B cell (primary cell): ENCODE results near the gene USP9X. TPM values are rescaled to one million over a fixed set of nuclear protein-coding genes. Genes with fewer than 3 reads are reported as not detected.

Source experiments
- ATAC-seq: fragments of 200-7000 bp; cut with Tn5 transposase; one replicate; pipeline ENCODE4 v1.10.0; 2021; ENCODE audit warnings: low read depth, mild to moderate bottlenecking, moderate number of reproducible peaks, moderate library complexity
- CTCF ChIA-PET: fragments of 350-600 bp; sonication (Branson Sonifier 250); formaldehyde crosslinking; loops from one replicate; lab custom pipeline; 2021; ENCODE audit warnings: antibody characterized with exemption, inconsistent platforms; lab: Charles Lee
- POLR2A ChIA-PET: fragments of 350-600 bp; sonication (Branson Sonifier 250); formaldehyde crosslinking; loops from one replicate; lab custom pipeline; 2021; ENCODE audit warnings: antibody characterized with exemption; lab: Charles Lee
- DNase-seq: peaks from one replicate; pipeline ENCODE4 v3.0.0; 2013
- H2AFZ ChIP-seq: 2 replicates; pipeline ENCODE4 v1.6.1; 2012; ENCODE audit warnings: mild to moderate bottlenecking, low read depth, low read length; ENCODE audit not compliant: insufficient read depth, poor library complexity, severe bottlenecking
- H3K27ac ChIP-seq, 2 donors: 1 replicate in 1 of 2; 2 replicates in 1 of 2; pipeline ENCODE4 v1.5.1; 2012 to 2013; ENCODE audit warnings: low read length in 2 of 2, mild to moderate bottlenecking in 2 of 2, moderate library complexity in 1 of 2
- H3K27me3 ChIP-seq, 4 experiments: fragments of 200-600 bp in 1 of 4; sonication (generic) in 1 of 4; replicated peaks in 1 of 4; 1 replicate in 2 of 4; 2 replicates in 2 of 4; pipeline versions ENCODE4 v1.6.1 to v1.7.0; 2013 to 2016; ENCODE audit warnings: low read length in 3 of 4, mild to moderate bottlenecking in 2 of 4, mixed read lengths in 1 of 4, moderate library complexity in 1 of 4; ENCODE audit not compliant: insufficient read depth in 4 of 4, control insufficient read depth in 3 of 4; ENCODE audit errors: control extremely low read depth in 1 of 4
- H3K36me3 ChIP-seq, 2 experiments: replicated peaks in 1 of 2; 1 replicate in 1 of 2; 2 replicates in 1 of 2; pipeline versions ENCODE4 v1.6.1 to v1.7.1; 2013; ENCODE audit warnings: low read length in 1 of 2; ENCODE audit not compliant: insufficient read depth in 2 of 2, control insufficient read depth in 1 of 2; ENCODE audit errors: control extremely low read depth in 1 of 2, extremely low read depth in 1 of 2
- H3K4me1 ChIP-seq, 2 donors: fragments of 200-600 bp in 1 of 2; sonication (generic) in 1 of 2; 1 replicate in 1 of 2; 2 replicates in 1 of 2; pipeline versions ENCODE4 v1.5.1 to v1.6.1; 2013 to 2017; ENCODE audit warnings: low read length in 2 of 2; ENCODE audit not compliant: control insufficient read depth in 2 of 2, insufficient read depth in 2 of 2
- H3K4me2 ChIP-seq: replicated peaks from 2 replicates; pipeline ENCODE3; 2012; ENCODE audit warnings: mild to moderate bottlenecking, low read depth, low read length; ENCODE audit not compliant: poor library complexity, severe bottlenecking
- H3K4me3 ChIP-seq, 5 experiments: fragments of 200-600 bp in 1 of 5; sonication (generic) in 1 of 5; 1 replicate in 3 of 5; 2 replicates in 2 of 5; pipeline versions ENCODE4 v1.5.1 to v1.7.0; 2011 to 2016; ENCODE audit warnings: low read length in 4 of 5, mild to moderate bottlenecking in 4 of 5, low read depth in 2 of 5, control low read depth in 1 of 5, moderate library complexity in 1 of 5; ENCODE audit not compliant: insufficient read depth in 1 of 5; ENCODE audit errors: control extremely low read depth in 1 of 5, extremely low read depth in 1 of 5
- H3K79me2 ChIP-seq: fragments of 200-600 bp; sonication (generic); one replicate; pipeline ENCODE4 v1.6.0; 2016; ENCODE audit warnings: low read length; ENCODE audit not compliant: control insufficient read depth, insufficient read depth
- H3K9ac ChIP-seq: fragments of 200-600 bp; sonication (generic); 2 replicates; pipeline ENCODE4 v1.6.1; 2017; ENCODE audit warnings: mild to moderate bottlenecking, low read length, moderate library complexity
- H3K9me3 ChIP-seq, 3 donors: one replicate each; pipeline versions ENCODE4 v1.6.1 to v1.7.1; 2013; ENCODE audit warnings: low read length in 2 of 3; ENCODE audit not compliant: control insufficient read depth in 2 of 3, insufficient read depth in 1 of 3; ENCODE audit errors: control extremely low read depth in 1 of 3
- H4K20me1 ChIP-seq: 2 replicates; pipeline ENCODE4 v1.6.0; 2012; ENCODE audit warnings: mild to moderate bottlenecking, low read length; ENCODE audit not compliant: insufficient read depth, control insufficient read depth, poor library complexity, severe bottlenecking
- H3K27ac Mint-ChIP-seq: one replicate; pipeline ENCODE4 v1.8.0; 2021; ENCODE audit warnings: mixed read lengths
- H3K27me3 Mint-ChIP-seq: one replicate; pipeline ENCODE4 v1.8.0; 2021; ENCODE audit warnings: mixed read lengths
- H3K4me1 Mint-ChIP-seq: one replicate; pipeline ENCODE4 v1.8.0; 2021; ENCODE audit warnings: mixed read lengths
- H3K4me3 Mint-ChIP-seq: one replicate; pipeline ENCODE4 v1.8.0; 2021; ENCODE audit warnings: mixed read lengths
- H3K9me3 Mint-ChIP-seq: one replicate; pipeline ENCODE4 v1.8.0; 2022; ENCODE audit warnings: mixed read lengths; ENCODE audit not compliant: insufficient read depth
- EZH2 ChIP-seq: IDR thresholded peaks from 2 replicates; pipeline ENCODE4 v1.6.1; 2012; ENCODE audit warnings: borderline replicate concordance, low read depth, mild to moderate bottlenecking, moderate library complexity, low read length; ENCODE audit not compliant: insufficient read depth, poor library complexity, severe bottlenecking
- WGBS: methylation state at CpG from one replicate; pipeline ENCODE4 v1.1.5; 2013; ENCODE audit warnings: missing lambda C conversion rate; ENCODE audit not compliant: insufficient coverage; 5-methylcytosine and 5-hydroxymethylcytosine counted together
- intact Hi-C: fragments of 100-400 bp; cut with micrococcal nuclease; formaldehyde crosslinking; loops from one replicate; pipeline ENCODE4 v1.10.0; 2022
- polyA plus RNA-seq: library from polyadenylated mRNA; depleted of rRNA; stranded (reverse); fragments of >200 nt; gene quantifications from 2 replicates; pipeline ENCODE4 v1.2.3, GENCODE V29; 2012
- total RNA-seq, 2 donors: library from RNA; stranded (reverse); fragments of 120-200 nt in 1 of 2; gene quantifications; 1 replicate in 1 of 2; 2 replicates in 1 of 2; pipeline versions ENCODE4 v1.2.3 to v1.2.4, GENCODE V29; 2013 to 2022
- TF ChIP-seq, protein P1 (sequence below): fragments of 200-600 bp; IDR thresholded peaks from one replicate; pipeline ENCODE4 v1.8.0; 2022; ENCODE audit warnings: antibody characterized with exemption, mild to moderate bottlenecking

USP9X gene
- total and polyA plus RNA-seq, 2 donors (not counting 1 experiment from before 2014, with no cell fraction given): 9.6 to 87.6 TPM

DNA sequence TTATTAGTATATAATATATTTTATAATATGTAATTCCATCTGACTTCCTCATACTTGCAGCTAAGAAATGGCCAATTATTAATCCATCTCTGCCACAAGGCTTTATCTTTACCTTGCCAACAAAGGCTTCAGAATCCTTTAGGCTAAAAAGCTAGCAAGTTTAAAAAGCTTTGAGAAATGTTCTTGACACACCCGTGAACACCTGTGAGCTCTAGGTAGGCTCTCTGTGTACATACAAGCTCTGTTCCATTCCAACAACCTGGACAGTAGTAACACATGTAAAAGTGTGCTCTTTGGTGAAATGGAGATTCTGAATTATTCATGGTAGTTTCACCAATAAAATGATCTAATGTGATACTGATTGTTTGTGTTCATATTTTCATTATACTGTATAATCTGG, 49.7 kb upstream of the USP9X start:
- H3K36me3 ChIP-seq: no peaks in the 10 kb centered on the region
- DNase-seq (no peak), ATAC-seq (no peak)
- no peaks in the 10 kb centered on the region for H3K4me1 Mint-ChIP-seq
- TF ChIP-seq EZH2: no peak
- TF ChIP-seq, protein P1, sequence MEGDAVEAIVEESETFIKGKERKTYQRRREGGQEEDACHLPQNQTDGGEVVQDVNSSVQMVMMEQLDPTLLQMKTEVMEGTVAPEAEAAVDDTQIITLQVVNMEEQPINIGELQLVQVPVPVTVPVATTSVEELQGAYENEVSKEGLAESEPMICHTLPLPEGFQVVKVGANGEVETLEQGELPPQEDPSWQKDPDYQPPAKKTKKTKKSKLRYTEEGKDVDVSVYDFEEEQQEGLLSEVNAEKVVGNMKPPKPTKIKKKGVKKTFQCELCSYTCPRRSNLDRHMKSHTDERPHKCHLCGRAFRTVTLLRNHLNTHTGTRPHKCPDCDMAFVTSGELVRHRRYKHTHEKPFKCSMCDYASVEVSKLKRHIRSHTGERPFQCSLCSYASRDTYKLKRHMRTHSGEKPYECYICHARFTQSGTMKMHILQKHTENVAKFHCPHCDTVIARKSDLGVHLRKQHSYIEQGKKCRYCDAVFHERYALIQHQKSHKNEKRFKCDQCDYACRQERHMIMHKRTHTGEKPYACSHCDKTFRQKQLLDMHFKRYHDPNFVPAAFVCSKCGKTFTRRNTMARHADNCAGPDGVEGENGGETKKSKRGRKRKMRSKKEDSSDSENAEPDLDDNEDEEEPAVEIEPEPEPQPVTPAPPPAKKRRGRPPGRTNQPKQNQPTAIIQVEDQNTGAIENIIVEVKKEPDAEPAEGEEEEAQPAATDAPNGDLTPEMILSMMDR: no peak
- H3K27me3 ChIP-seq: no peaks in the 10 kb centered on the region
- WGBS: no CpG with 5 or more reads among the region's 1 CpG
- no peaks in the 10 kb centered on the region for H3K9me3 ChIP-seq
- H3K9ac ChIP-seq: no peak overlapping the region
- H3K27ac Mint-ChIP-seq: no peak overlapping the region
- H4K20me1 ChIP-seq: no peaks in the 10 kb centered on the region
- intact Hi-C loops: no loop called here
- no peak overlapping the region for H2AFZ ChIP-seq
- no peaks in the 10 kb centered on the region for H3K4me1 ChIP-seq
- no peak overlapping the region for H3K27ac ChIP-seq
- H3K79me2 ChIP-seq: no peaks in the 10 kb centered on the region
- ChIA-PET CTCF (no interaction called here), POLR2A (no interaction called here)
- H3K4me2 ChIP-seq: no peak overlapping the region
- H3K4me3 ChIP-seq: no peak overlapping the region
- H3K9me3 Mint-ChIP-seq: no peaks in the 10 kb centered on the region
- H3K4me3 Mint-ChIP-seq: no peak overlapping the region
- no peaks in the 10 kb centered on the region for H3K27me3 Mint-ChIP-seq

DNA sequence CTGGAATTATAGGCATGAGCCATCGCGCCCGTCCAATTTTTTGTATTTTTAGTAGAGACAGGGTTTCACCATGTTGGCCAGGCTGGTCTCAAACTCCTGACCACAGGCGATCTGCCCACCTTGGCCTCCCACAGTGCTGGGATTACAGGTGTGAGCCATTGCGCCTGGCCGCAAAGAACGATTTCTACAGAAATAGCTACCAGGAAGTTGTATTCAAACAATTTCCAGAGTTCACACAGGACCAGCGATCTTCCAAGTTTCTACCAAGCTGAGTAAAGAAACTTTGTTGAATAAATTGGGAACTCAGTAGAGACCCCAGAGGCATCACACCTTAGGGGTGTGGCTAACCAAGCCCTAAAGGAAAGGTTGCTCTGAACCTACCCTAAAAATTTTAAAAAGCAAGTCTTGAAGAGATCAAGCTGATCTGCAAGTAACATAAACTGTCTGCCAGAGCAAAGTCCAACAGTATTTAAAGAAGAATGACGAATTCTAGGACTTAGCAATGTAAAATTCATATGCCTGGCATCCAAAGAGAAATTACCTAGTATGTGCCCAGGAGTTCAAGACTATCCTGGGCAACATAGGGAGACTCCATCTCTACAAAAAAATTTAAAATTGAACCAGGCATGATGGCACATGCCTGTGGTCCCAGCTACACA, 48.4 kb upstream of the USP9X start:
- intact Hi-C loops: no loop called here
- no peaks in the 10 kb centered on the region for H3K4me1 ChIP-seq
- no peaks in the 10 kb centered on the region for H3K27me3 ChIP-seq
- H3K79me2 ChIP-seq: no peaks in the 10 kb centered on the region
- ChIA-PET CTCF (no interaction called here), POLR2A (interaction anchor here (0.6 kb wide), 1 partner anchor 48 kb away, joined by 4 read pairs; no protein-coding TSS in a partner anchor)
- H2AFZ ChIP-seq: no peak overlapping the region
- H3K9ac ChIP-seq: no peak overlapping the region
- H4K20me1 ChIP-seq: no peaks in the 10 kb centered on the region
- H3K9me3 ChIP-seq: no peaks in the 10 kb centered on the region
- no peaks in the 10 kb centered on the region for H3K36me3 ChIP-seq
- WGBS: 100% methylated on average over 5 of the region's 9 CpGs
- no peaks in the 10 kb centered on the region for H3K27me3 Mint-ChIP-seq
- no peak overlapping the region for H3K27ac ChIP-seq
- H3K9me3 Mint-ChIP-seq: no peaks in the 10 kb centered on the region
- no peaks in the 10 kb centered on the region for H3K4me1 Mint-ChIP-seq
- no peak overlapping the region for H3K4me3 ChIP-seq
- ATAC-seq (no peak), DNase-seq (no peak)
- no peak overlapping the region for H3K4me3 Mint-ChIP-seq
- TF ChIP-seq, protein P1: no peak
- TF ChIP-seq EZH2: no peak
- no peak overlapping the region for H3K4me2 ChIP-seq
- H3K27ac Mint-ChIP-seq: no peak overlapping the region
